H9 (cell line): Measurements from ENCODE around the gene ADGRG1. TPM values are rescaled to one million over a fixed set of nuclear protein-coding genes. Genes with fewer than 3 reads are reported as not detected.

Experiments used
- DNase-seq: peaks from one replicate; pipeline ENCODE4 v3.0.0-alpha.2; 2017
- H2AFZ ChIP-seq: one replicate; pipeline ENCODE4 v1.6.1; 2013; ENCODE audit warnings: mild to moderate bottlenecking, low read length, control low read depth, moderate library complexity
- H2AK5ac ChIP-seq: 2 replicates; pipeline ENCODE4 v1.6.1; 2013; ENCODE audit warnings: low read length, control low read depth, mixed read lengths; ENCODE audit not compliant: insufficient read length
- H2BK120ac ChIP-seq: one replicate; pipeline ENCODE4 v1.6.1; 2013; ENCODE audit warnings: low read depth, mild to moderate bottlenecking, low read length, control low read depth, inconsistent platforms; ENCODE audit not compliant: poor library complexity, severe bottlenecking
- H2BK12ac ChIP-seq: 2 replicates; pipeline ENCODE4 v1.6.1; 2013; ENCODE audit warnings: low read length, control low read depth, mixed read lengths, low read depth; ENCODE audit not compliant: insufficient read length
- H2BK15ac ChIP-seq: 2 replicates; pipeline ENCODE4 v1.6.1; 2013; ENCODE audit warnings: low read depth, low read length, control low read depth
- H2BK20ac ChIP-seq: one replicate; pipeline ENCODE4 v1.6.1; 2013; ENCODE audit warnings: low read depth, mild to moderate bottlenecking, low read length, control low read depth, inconsistent platforms; ENCODE audit not compliant: poor library complexity, severe bottlenecking
- H2BK5ac ChIP-seq: 2 replicates; pipeline ENCODE4 v1.6.1; 2013; ENCODE audit warnings: low read length, control low read depth, mixed read lengths; ENCODE audit not compliant: insufficient read length
- H3K14ac ChIP-seq: 2 replicates; pipeline ENCODE4 v1.6.1; 2013; ENCODE audit warnings: low read length, control low read depth; ENCODE audit not compliant: insufficient read depth
- H3K18ac ChIP-seq: 2 replicates; pipeline ENCODE4 v1.6.1; 2013; ENCODE audit warnings: low read depth, mild to moderate bottlenecking, mixed read lengths, low read length, control low read depth; ENCODE audit not compliant: insufficient read length
- H3K23ac ChIP-seq: 2 replicates; pipeline ENCODE4 v1.6.1; 2013; ENCODE audit warnings: low read length, control low read depth, mixed read lengths, low read depth; ENCODE audit not compliant: insufficient read length
- H3K23me2 ChIP-seq: 2 replicates; pipeline ENCODE4 v1.6.1; 2013; ENCODE audit warnings: low read depth, mild to moderate bottlenecking, mixed read lengths, low read length, control low read depth; ENCODE audit not compliant: insufficient read length, poor library complexity, severe bottlenecking
- H3K27ac ChIP-seq: 2 replicates; pipeline ENCODE4 v1.5.1; 2013; ENCODE audit warnings: low read length, control low read depth, mixed read lengths, low read depth; ENCODE audit not compliant: insufficient read length
- H3K27me3 ChIP-seq: 2 replicates; pipeline ENCODE4 v1.6.1; 2013; ENCODE audit warnings: low read length, control low read depth, inconsistent platforms; ENCODE audit not compliant: insufficient read depth
- H3K4ac ChIP-seq: 2 replicates; pipeline ENCODE4 v1.6.1; 2013; ENCODE audit warnings: low read depth, mild to moderate bottlenecking, control low read depth, inconsistent platforms, low read length, moderate library complexity
- H3K4me1 ChIP-seq: 2 replicates; pipeline ENCODE4 v1.6.1; 2013; ENCODE audit warnings: low read length, control low read depth, inconsistent platforms; ENCODE audit not compliant: insufficient read depth
- H3K4me2 ChIP-seq: 2 replicates; pipeline ENCODE4 v1.6.1; 2013; ENCODE audit warnings: low read length, control low read depth, mixed read lengths; ENCODE audit not compliant: insufficient read length, insufficient read depth
- H3K56ac ChIP-seq: 2 replicates; pipeline ENCODE4 v1.6.1; 2013; ENCODE audit warnings: low read depth, mild to moderate bottlenecking, mixed read lengths, low read length, control low read depth; ENCODE audit not compliant: insufficient read length
- H3K79me1 ChIP-seq: 2 replicates; pipeline ENCODE4 v1.6.1; 2013; ENCODE audit warnings: low read depth, mild to moderate bottlenecking, moderate library complexity, low read length, control low read depth, inconsistent platforms; ENCODE audit not compliant: insufficient read depth, poor library complexity, severe bottlenecking
- H3K79me2 ChIP-seq: 2 replicates; pipeline ENCODE4 v1.6.1; 2013; ENCODE audit warnings: low read length, control low read depth, inconsistent platforms; ENCODE audit not compliant: insufficient read depth
- H3K9ac ChIP-seq: 2 replicates; pipeline ENCODE4 v1.6.1; 2013; ENCODE audit warnings: low read length, control low read depth, mixed read lengths; ENCODE audit not compliant: insufficient read length; ENCODE audit errors: extremely low read depth
- H3K9me3 ChIP-seq: one replicate; pipeline ENCODE4 v1.6.1; 2013; ENCODE audit warnings: low read depth, low read length, inconsistent platforms; ENCODE audit not compliant: control insufficient read depth
- H3T11ph ChIP-seq: one replicate; pipeline ENCODE4 v1.6.1; 2013; ENCODE audit warnings: mild to moderate bottlenecking, low read length, control low read depth, inconsistent platforms
- H4K20me1 ChIP-seq: one replicate; pipeline ENCODE4 v1.6.1; 2013; ENCODE audit not compliant: control insufficient read depth, insufficient read length, insufficient read depth
- H4K5ac ChIP-seq: 2 replicates; pipeline ENCODE4 v1.6.1; 2013; ENCODE audit warnings: low read depth, mild to moderate bottlenecking, mixed read lengths, low read length, control low read depth; ENCODE audit not compliant: insufficient read length
- H4K8ac ChIP-seq: replicated peaks from 2 replicates; pipeline ENCODE4 v1.6.1; 2013; ENCODE audit warnings: low read length, control low read depth, mixed read lengths, low read depth; ENCODE audit not compliant: insufficient read length
- H4K91ac ChIP-seq: 2 replicates; pipeline ENCODE4 v1.6.1; 2013; ENCODE audit warnings: low read depth, mild to moderate bottlenecking, moderate library complexity, mixed read lengths, low read length, control low read depth; ENCODE audit not compliant: insufficient read length
- H3K27ac Mint-ChIP-seq, 3 experiments: 2 replicates in 2 of 3; 3 replicates in 1 of 3; pipeline ENCODE4 v1.8.0; 2020 to 2021; ENCODE audit warnings: mixed read lengths in 3 of 3, mild to moderate bottlenecking in 1 of 3, moderate library complexity in 1 of 3
- H3K27me3 Mint-ChIP-seq: 2 replicates; pipeline ENCODE4 v1.8.0; 2021; ENCODE audit warnings: low read depth, mild to moderate bottlenecking, moderate library complexity, mixed read lengths
- H3K36me3 Mint-ChIP-seq, 3 experiments: 2 replicates in 2 of 3; 3 replicates in 1 of 3; pipeline ENCODE4 v1.8.0; 2020 to 2021; ENCODE audit warnings: low read depth in 3 of 3, mixed read lengths in 3 of 3; ENCODE audit not compliant: insufficient read depth in 1 of 3
- H3K4me1 Mint-ChIP-seq, 2 experiments: 2 replicates each; pipeline ENCODE4 v1.8.0; 2020; ENCODE audit warnings: mixed read lengths in 2 of 2
- H3K4me3 Mint-ChIP-seq, 2 experiments: 2 replicates in 1 of 2; 3 replicates in 1 of 2; pipeline ENCODE4 v1.8.0; 2020 to 2021; ENCODE audit warnings: mild to moderate bottlenecking in 2 of 2, mixed read lengths in 2 of 2, moderate library complexity in 1 of 2
- H3K9me3 Mint-ChIP-seq, 2 experiments: 2 replicates in 1 of 2; 3 replicates in 1 of 2; pipeline ENCODE4 v1.8.0; 2020; ENCODE audit warnings: mild to moderate bottlenecking in 2 of 2, mixed read lengths in 2 of 2, moderate library complexity in 1 of 2
- WGBS: extraction: QIAGEN DNeasy Blood & Tissue Kit; methylation state at CpG from one replicate; pipeline ENCODE4 v1.1.7; 2013; ENCODE audit warnings: missing lambda C conversion rate, low lambda C conversion rate, mixed read lengths; ENCODE audit not compliant: insufficient read length; ENCODE audit errors: extremely low coverage; 5-methylcytosine and 5-hydroxymethylcytosine counted together
- total RNA-seq: library from RNA; stranded (reverse); gene quantifications from 2 replicates; pipeline ENCODE4 v1.2.1, GENCODE V29; 2021
- TF ChIP-seq, protein P1 (sequence below): fragments of 200-600 bp; sonication (generic); conservative IDR thresholded peaks from 3 replicates; pipeline ENCODE4 v1.8.0; 2021; ENCODE audit warnings: antibody characterized with exemption, mild to moderate bottlenecking

The ADGRG1 gene
- total RNA-seq, 1 experiment from 2014 or later, result 1.1 TPM

DNA sequence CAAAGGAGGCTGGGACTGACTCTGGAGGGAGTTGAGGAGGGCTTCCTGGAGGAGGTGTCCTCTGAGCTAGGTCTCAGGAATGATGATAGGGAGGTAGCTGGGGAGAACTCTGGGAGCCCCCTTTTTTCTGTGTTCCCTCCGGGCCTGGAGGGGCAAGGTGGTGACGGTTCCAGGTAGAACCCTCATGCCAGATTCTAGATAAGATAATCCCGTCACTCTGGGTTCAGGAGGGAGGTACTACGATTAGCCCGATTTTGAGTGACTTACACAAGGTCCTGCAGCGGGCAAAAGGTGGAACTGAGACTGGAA, 21.0 kb downstream of the ADGRG1 start:
- Histone ChIP-seq H4K8ac (no peak overlapping the region), H3K23me2 (no peaks in the 10 kb centered on the region), H3K14ac (no peak overlapping the region), H3K4ac (no peak overlapping the region), H3K79me1 (no peaks in the 10 kb centered on the region), H3T11ph (no peak overlapping the region), H3K27ac (no peak overlapping the region), H2AK5ac (no peak overlapping the region), H3K56ac (no peak overlapping the region), H4K5ac (no peak overlapping the region), H4K91ac (no peak overlapping the region), H2BK120ac (no peak overlapping the region), H2BK12ac (no peak overlapping the region), H3K18ac (no peak overlapping the region), H2AFZ (no peak overlapping the region), H3K27me3 (no peaks in the 10 kb centered on the region), H3K4me1 (no peaks in the 10 kb centered on the region), H3K79me2 (no peaks in the 10 kb centered on the region), H3K9me3 (no peaks in the 10 kb centered on the region), H2BK20ac (no peak overlapping the region), H3K23ac (no peak overlapping the region), H3K4me2 (no peak overlapping the region), H2BK15ac (no peak overlapping the region), H2BK5ac (no peak overlapping the region), H4K20me1 (peaks cover 3% of the 10 kb centered on the region), H3K9ac (no peak overlapping the region)
- Mint-ChIP-seq H3K4me1 (peaks cover 4 to 16% of the 10 kb centered on the region in 2 experiments; a peak in 3 of 4 replicates), H3K27ac (no peak overlapping the region), H3K9me3 (no peaks in the 10 kb centered on the region), H3K27me3 (no peaks in the 10 kb centered on the region; the same call in 1 of the 2 replicates), H3K36me3 (no peaks in the 10 kb centered on the region), H3K4me3 (no peak overlapping the region)
- TF ChIP-seq, protein P1, sequence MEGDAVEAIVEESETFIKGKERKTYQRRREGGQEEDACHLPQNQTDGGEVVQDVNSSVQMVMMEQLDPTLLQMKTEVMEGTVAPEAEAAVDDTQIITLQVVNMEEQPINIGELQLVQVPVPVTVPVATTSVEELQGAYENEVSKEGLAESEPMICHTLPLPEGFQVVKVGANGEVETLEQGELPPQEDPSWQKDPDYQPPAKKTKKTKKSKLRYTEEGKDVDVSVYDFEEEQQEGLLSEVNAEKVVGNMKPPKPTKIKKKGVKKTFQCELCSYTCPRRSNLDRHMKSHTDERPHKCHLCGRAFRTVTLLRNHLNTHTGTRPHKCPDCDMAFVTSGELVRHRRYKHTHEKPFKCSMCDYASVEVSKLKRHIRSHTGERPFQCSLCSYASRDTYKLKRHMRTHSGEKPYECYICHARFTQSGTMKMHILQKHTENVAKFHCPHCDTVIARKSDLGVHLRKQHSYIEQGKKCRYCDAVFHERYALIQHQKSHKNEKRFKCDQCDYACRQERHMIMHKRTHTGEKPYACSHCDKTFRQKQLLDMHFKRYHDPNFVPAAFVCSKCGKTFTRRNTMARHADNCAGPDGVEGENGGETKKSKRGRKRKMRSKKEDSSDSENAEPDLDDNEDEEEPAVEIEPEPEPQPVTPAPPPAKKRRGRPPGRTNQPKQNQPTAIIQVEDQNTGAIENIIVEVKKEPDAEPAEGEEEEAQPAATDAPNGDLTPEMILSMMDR, result no peak
- no peak for DNase-seq
- WGBS, result no CpG with 5 or more reads among the region's 6 CpGs
